GM19467 (cell line): ENCODE data around the gene HAP1.
"Not testable (repeated sequence)": the region's sequence is repeated elsewhere in the genome, so short reads cannot be mapped to it uniquely, and the experiment has no call there.

Experiments
- ATAC-seq: cut with Tn5 transposase; IDR thresholded peaks from one replicate; pipeline ENCODE4 v1.9.1; 2021; ENCODE audit warnings: mild to moderate bottlenecking, moderate library complexity; ENCODE audit not compliant: unreplicated experiment

HAP1 gene

DNA sequence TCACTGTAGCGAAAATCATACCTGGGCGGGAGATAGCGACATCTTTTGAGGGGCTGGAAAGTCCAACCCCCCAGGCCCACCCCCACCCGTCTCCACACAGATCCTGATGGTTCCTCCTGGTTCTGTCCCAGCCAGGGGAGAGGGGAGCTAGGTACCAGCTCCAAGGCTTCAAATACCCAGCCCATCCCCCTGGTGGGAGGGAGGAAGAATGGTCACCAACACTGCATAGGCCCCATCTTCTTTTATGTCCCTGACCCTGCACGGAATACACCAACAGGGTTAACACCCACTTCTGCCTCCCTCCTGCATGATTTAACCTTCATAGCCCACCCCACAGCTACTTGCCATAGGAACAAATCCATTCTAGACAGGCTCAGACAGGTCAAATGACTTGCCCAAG, 9.3 kb downstream of the HAP1 start:
- ATAC-seq: no peak

DNA sequence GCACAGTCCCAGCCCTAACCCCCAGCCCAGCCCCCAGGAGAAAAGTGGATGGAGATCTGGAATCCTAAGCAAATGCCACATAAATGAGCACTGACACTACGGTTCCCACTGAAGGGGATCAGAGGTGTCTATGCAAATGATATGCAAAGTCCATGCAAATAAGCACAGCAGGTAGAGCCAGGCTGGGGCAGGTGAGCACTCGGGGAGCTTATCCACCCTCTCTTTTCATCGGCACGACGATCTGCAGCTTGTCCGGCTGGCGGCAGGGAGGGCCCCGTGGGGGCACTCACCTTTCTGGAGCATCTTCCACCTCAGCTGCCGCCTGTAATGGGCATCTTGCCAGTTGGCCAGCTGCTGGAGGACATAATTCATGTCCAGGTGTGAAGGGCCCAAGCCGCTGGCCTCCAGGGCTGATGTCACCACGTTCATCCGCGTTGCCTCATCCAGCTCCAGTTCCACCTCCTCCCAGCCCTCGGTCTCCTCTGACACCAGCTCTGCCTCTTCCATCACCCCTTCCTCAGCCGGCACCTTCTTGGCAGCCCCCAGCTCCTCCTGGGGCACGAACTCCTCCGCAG, 9.9 kb downstream of the HAP1 start:
- ATAC-seq: no peak

DNA sequence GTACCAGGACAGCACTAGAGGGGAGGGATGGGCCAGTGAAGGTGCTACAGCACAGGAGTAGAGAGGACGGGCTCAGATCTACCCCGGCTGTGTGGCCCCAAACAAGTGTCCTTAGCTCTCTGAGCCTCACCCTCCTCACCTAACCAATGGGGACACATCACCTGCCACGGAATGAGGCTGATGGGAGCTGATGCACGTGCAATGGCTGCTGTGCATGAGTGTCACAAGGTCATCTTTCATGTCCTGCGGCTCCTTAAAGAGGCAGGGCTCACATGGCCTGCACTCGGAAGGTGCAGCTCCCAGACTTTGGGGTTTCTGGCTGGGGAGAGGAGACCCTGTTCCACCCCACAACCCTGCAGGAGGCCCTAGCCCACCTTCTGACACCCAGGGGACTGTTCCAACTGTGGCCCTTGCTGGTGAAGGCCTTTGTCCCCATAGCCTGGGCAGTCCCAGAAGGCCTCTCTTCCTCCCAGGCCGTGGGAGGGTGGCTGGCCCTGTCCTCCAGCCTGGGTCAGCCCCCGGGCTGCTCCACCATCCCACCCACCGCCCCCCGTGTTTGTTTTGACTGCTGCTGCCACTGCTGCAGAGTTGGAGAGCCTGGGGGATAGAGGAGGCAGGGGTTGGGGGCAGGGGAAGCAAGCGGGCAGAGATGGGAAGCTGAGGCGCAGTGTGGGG, 10.5 kb downstream of the HAP1 start:
- ATAC-seq: no peak

DNA sequence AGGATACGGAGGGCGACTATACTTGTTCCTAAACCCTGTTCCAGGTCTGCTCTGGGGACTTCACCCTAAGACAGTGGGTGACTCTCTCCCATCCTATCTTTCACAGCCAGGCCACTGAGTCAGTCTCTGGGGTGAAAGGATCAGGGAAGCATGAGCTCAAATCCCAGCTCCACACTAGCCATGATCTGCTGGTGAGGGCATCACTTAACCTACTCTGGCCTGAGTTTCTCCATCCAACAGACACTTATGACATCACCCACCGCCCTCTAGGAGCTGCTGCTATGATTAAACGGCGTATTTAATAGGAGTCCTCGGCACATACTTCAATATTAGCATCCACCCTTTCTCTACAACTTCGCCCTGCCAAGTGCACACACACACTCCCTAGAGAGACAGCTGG, 12.2 kb downstream of the HAP1 start:
- ATAC-seq: no peak

DNA sequence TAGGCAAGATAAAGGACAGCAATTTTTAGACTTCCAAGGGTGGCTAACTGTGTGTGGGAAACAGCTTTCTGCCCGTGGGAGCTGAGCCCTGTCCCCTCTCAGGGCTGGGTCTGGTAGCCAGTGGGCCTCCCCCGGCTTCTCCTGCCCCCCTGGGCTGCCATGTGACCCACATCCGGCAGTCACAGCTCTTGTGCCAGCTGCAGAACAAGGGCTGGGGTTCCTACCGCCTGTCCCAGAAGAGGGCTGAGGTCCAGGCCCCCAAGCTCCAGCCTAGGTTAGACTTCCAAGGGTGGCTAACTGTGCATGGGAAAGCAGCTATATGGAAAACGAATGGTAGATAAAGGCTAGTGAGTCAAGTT, 16.2 kb downstream of the HAP1 start:
- ATAC-seq: no peak

DNA sequence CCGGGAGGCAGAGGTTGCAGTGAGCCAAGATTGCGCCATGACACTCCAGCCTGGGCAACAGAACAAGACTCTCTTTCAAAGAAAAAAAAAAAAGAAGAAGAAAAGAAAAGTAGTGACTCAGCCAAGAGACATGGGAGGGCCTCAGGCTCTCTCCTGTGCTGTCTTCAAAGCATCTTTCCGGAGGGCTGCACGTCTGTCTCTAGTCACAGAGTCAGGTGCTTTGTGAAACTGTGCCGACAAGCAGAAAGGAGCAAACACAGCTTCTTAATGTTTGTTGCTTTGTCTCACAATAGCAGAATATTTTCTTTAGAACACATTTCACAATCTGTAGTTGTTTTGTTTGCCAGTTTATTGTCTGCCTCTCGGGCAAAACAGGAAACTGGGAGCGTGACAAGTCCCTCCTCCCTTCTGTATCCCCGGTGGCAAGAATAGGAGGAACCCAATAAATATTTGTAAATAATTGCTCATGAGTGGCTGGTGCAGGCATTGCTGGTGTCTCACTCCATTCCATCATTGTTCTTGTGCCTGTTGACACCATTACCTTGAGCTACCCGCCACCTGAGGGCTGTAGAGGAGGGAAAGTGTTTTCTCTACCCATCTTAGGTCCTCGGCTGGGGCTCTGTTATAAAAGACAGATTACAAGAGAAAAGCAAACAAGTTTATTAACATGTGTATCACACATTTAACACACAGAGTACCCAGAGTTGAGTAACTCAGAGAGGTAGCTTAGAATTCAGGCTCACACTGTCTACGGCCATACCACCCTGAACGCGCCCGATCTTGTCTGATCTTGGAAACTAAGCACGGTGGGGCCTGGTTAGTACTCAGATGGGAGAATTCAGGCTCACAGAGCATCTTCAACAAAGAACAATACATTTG, 16.8 kb downstream of the HAP1 start:
- no peak for ATAC-seq

DNA sequence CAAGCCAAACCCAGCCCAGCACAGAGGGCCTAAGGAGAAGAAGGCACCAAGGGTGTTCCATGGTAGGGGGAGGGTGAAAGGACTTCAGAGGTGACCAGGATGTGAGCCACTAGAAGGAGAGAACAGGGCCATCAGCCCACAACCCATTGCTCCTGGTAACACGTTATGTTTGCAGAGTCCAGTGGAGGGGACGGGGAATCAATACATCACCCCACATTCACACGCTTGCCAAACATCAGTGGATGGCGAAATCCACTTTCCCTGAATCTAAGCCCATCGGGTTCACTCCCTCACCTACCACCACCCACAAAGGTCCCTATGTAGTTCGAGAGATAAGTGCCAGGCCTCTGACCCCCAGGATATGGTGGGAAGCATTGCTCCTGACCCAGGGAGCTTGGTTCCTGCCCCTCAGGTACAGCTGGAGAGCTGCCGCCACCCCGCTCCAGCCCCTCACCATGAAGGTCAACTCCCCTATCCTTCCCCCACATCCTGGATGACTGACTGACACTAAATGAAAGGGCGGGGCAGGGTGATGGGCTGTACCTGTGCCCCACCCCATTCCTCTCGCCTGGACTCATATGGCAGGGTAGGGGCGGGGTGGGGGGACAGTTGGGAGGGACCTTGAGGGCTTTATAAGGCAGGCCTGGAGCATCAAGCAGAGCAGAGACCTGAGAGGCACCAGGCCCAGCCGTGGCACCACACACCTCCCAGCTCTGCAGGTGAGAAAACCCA, 22.6 kb downstream of the HAP1 start, which contains the start of gene GAST:
Gene GAST (plus strand): TSS at position 663 of the 732 bp plus-strand sequence. CDS start 3,106 bp downstream, outside the sequence.
- ATAC-seq: no peak

DNA sequence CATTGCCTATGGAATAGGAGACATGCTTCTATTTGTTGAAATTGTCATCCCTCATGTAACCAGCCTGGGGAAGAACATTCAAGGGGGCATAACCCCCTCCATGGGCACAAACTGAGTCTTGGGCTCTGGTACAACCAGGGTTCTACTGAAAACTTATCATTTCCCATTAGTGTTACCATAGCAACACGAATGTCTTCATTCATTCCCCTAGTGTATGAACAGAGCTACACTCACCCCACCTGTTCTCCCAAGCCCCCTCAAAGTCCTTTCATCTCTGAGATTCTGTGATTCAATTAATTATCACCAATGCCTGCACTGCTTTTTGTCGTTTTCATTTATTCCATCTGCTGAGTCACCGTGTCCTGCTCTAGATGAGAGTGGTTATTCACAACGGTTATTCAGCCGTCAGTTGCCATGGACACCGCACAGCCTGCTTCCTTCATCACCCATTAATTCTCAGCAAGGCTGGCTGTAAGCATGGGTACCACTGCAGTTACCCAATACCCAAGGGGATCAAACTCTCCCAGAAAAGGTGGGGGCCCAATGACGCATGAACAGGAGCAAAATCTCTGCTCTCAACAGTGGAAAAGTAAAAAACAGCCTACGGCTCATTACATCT, 23.9 kb downstream of the HAP1 start:
- ATAC-seq: no peak

DNA sequence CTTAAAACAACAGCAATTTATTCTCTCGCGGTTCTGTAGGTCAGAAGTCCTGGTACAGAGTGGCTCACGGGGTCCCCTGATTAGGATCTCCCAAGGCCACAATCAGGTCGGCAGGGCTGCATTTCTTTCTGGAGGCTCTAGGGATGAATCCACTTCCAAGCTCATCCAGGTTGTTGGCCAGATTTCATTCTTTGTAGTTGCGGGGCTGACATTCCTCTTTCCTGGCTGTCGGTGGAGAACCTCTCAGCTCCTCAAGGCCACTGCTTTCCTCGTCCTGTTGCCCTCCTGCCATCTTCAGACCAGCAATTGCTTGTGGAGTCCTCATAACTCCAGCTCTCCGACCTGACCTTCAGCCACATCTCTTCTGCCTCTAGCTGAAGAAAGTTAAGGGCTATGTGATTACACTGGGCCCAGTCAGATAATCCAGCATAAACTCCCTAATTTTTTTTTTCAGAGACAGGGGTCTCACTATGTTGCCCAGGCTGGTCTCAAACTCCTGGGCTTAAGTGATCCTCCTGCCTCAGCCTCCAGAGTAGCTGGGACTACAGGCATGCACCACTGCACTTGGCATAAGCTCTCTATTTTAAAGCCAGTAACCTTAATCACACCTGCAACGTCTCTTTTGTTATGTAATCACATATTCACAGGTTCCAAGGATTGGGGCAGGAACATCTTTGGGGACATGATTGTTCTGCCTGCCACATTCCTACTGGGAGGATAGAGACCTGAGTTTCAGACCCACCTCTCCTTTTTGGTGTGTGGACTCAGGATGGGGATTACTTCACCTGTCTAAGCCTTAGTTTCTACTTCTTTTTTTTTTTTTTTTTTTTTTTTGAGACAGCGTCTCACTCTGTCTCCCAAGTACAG, 26.4 kb downstream of the HAP1 start:
- no peak for ATAC-seq

DNA sequence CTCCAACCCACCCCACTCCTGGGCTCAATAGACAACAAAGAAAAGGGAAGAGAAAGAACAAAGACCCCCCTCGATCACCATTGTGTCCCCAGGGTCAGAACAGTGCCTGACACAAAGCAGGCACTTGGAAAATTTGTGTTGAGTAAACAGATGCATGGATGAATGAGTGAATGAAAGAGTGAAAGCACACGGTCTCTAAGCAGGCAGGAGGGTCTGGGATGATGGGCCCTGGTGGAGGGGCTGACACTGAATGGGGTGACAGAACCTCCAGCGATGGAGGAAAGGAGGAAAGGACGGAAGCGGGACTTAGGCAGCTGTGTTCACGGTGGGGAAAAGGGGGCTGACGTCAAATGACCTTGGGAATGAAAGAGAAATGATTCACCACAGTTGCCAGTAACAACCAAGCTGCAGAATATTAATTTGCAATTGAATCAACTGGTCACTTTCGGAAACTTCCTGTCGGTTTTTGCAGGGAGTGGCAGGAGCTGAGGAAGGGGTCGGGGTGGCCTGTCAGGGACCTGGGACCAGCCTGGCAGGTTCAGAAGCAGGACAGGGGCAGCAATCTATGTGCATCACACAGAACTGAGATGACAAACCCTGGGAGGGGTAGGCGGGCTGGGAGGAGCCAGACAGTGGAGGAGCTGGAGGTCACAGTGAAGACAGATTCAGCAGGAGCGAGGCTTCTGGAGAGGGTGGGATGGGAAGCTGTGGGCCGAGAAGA, 29.0 kb downstream of the HAP1 start:
- ATAC-seq: no peak

DNA sequence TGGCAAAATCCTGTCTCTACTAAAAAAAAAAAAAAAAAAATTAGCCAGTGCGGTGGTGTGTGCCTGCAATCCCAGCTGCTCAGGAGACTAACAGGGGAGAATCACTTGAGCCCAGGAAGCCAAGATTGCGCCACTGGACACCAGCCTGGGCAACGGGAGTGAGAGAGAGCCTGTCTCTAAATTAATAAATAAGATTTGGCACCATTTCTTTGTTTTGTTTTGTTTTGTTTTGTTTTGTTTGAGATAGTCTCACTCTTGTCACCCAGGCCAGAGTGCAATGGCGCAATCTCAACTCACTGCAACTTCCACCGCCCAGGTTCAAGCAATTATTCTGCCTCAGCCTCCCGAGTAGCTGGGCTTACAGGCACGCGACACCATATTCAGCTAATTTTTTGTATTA, 31.7 kb downstream of the HAP1 start:
- no peak for ATAC-seq

DNA sequence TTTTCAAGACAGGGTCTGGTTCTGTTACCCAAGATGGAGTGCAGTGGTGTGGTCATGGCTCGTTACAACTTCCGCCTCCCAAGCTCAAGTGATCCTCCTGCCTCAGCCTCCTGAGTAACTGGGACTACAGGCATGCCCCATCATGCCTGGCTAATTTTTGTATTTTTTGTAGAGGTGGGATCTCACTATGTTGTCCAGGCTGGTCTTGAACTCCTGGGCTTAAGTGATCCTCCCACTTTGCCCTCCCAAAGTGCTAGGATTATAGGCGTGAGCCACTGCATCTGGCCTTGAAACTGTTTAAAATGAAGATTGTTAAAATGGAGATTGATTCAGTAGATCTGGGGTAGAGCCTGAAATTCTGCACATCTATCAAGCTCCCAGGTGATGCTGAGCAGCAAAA, 33.6 kb downstream of the HAP1 start:
- ATAC-seq: not testable (repeated sequence)

DNA sequence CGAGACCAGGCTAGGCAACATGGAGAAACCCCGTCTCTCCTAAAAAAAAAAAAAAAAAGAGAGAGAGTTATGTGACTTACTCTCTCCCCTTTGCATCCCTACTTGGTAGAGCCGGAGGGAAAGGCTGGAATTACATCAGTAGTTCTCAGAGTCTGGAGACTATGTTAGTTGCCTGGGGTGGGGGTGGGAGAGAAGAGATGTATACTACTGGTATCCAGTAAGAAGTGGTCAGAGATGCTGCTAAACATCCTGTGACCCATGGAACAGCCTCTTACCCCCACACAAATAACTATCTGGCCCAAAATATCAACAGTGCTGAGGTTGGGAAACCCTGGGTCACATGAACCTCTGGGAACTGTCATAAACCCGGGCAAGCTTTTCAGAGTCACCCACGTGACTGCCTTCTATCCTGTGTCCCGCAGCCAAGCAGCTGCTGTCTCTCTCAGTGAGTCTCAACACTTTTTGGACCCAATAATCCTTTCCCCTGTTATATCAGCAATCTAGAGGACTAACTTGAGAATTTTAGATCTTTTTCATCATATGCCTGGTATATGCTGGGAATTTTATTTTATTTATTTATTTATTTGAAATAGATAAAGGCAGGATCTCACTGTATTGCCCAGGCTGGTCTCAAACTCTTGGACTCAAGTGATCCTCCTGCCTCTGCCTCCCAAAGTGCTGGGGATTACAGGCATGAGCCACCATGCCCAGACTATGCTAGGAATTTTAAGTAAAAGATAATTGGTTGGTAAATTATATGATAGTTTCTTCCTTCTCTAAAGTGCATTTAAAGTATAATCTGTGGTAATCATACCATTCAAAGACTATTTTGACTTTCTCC, 37.1 kb downstream of the HAP1 start:
- ATAC-seq: no peak

DNA sequence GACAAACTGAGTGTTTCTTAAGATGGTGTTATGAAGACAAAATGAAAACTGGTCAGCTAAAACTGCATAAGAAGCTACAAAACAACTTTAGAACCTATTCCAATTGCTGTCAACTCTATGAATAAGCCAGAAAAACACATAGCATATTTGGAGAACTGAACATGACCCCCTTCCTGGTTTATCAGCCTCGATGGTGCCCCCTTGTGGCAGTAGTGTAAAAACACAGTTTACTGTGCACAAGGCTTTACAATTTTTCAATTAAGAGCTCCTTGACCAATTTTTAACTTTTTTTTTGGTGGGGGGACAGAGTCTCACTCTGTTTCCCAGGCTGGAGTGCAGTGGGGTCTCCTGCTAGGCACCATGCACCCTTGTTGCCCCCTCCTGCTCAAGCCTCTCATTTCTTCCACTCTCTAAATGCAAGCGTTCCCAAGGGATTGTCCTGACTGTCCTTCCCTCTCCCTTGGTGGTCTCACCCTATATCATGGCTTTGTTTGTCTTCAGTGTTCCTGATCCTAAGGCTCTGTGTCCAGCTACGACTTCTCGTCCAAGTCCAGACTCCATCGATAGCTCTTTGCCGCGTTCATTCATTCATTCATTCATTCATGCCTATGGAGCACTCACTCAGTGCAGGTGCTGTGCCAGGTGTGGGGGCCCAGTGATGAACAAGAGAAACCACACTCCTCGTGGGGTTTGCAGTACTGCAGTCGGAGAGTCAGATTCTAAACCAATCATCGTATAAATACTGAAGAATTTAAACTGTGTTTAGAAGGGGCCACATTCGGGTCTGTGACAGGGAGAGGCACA, 38.3 kb downstream of the HAP1 start:
- no peak for ATAC-seq

DNA sequence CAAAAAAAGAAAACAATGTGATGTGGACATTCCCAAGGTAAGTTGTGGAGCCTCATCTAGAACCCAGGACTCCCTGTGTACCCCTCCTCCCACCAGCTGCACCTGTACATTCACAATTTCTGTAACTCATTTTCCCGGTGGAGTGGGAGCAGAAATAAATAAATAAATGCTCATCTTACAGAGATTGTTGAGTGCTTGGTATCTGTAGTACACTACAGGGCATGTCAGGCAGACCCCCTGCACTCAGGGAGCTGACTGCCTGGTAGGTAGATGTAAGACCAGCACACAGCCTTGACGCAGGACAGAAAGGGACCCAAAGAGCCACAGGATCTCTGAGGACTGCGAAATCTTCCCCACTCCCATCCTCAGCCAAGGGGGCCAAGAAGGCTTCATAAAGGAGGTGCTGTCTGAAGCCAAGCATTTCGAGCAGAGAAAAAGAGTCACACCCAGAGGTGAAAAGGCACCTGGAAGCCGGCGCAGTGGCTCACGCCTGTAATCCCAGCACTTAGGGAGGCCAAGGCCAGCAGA, 39.2 kb downstream of the HAP1 start:
- ATAC-seq: no peak

DNA sequence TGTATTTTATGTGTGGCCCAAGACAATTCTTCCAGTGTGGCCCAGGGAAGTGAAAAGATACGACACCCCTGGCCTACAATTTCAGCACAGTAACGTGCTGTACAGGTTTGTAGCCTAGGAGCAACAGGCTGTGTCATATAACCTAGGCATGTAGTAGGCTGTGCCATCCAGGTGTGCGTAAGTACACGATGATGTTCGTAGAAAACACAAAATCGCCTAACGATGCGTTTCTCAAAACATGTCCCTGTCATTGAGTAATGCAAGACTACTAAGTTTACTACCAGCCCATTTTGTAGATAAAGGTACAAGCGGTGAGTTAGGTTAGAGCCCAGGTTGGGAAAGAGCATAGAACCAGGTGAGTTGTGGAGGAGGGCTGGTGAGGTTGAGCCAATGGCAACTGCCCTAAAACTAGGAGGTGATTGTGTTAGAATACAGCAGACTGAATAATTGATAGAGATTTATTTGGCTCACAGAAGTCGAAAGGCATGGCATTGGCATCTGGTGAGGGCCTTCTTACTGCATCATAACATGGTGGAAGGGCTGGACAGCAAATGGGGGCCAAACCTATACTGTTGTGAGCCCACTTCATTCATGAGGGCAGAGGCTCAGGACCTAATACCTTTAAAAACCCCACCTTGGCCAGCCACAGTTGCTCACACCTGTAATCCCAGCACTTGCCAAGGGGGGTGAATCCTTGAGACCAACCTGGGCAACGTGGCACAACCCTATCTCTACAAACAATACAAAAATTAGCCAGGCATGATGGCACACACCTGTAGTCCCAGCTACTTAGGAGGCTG, 41.5 kb downstream of the HAP1 start:
- no peak for ATAC-seq
